NCI-H748 (cell line): ENCODE measurements around the gene MFSD2A.
"Not testable (repeated sequence)": the region's sequence is repeated elsewhere in the genome, so short reads cannot be mapped to it uniquely, and the experiment has no call there.

Experiments used
- DNase-seq: peaks from one replicate; lab custom pipeline; 2025; ENCODE audit not compliant: unreplicated experiment; lab: John Stamatoyannopoulos, UW

MFSD2A gene

GRCh38 chr1:39940253-39940652 is 14.7 kb upstream of the MFSD2A start:
- no peak for DNase-seq

GRCh38 chr1:39940980-39941871 is 13.7 kb upstream of the MFSD2A start:
- no peak for DNase-seq

- DNase-seq, result no peak
Measured at GRCh38 chr1:39943471-39944290, 11.3 kb upstream of the MFSD2A start.

- DNase-seq, result no peak
Measured at GRCh38 chr1:39944410-39945112, 10.4 kb upstream of the MFSD2A start.

- no peak for DNase-seq
Measured at GRCh38 chr1:39946216-39946615, 8.7 kb upstream of the MFSD2A start.

GRCh38 chr1:39947260-39947659 is 7.7 kb upstream of the MFSD2A start:
- no peak for DNase-seq

- DNase-seq, result no peak
Measured at GRCh38 chr1:39949891-39950290, 5.1 kb upstream of the MFSD2A start.

GRCh38 chr1:39951926-39952325 is 3.0 kb upstream of the MFSD2A start:
- no peak for DNase-seq

GRCh38 chr1:39952359-39953110 is 2.4 kb upstream of the MFSD2A start:
- DNase-seq, result no peak

GRCh38 chr1:39954324-39954869 is 548 bp upstream of the MFSD2A start:
- peak; percentile 72 for DNase-seq

- DNase-seq, result peak; percentile 100
Measured at GRCh38 chr1:39955547-39956539, 898 bp downstream of the MFSD2A start.

- DNase-seq, result no peak
Measured at GRCh38 chr1:39957299-39958015, 2.5 kb downstream of the MFSD2A start.

- DNase-seq, result no peak
Measured at GRCh38 chr1:39958403-39959200, 3.7 kb downstream of the MFSD2A start.

GRCh38 chr1:39959651-39960333 is 4.8 kb downstream of the MFSD2A start:
- no peak for DNase-seq

- DNase-seq, result peak; percentile 80
Measured at GRCh38 chr1:39960431-39960958, 5.5 kb downstream of the MFSD2A start.

- no peak for DNase-seq
Measured at GRCh38 chr1:39962450-39962825, 7.5 kb downstream of the MFSD2A start.

GRCh38 chr1:39962964-39963363 is 8.0 kb downstream of the MFSD2A start:
- not testable (repeated sequence) for DNase-seq
